ENCODE measurements around the gene PSG4. TPM values are rescaled to one million over a fixed set of nuclear protein-coding genes. Genes with fewer than 3 reads are reported as not detected.

Gene PSG4
- polyA plus RNA-seq, 4 donors, result not detected

Other genes with a start within 250 kb of the PSG4 start
- not detected for gene PSG11, start 179.2 kb downstream of the PSG4 start, polyA plus RNA-seq (ENCODE audit: insufficient read length in 4 of 4)
- gene PSG2, start 122.9 kb downstream of the PSG4 start, polyA plus RNA-seq (ENCODE audit: insufficient read length in 4 of 4), result under 1 TPM in 1 of 4 donors, not detected in 3; 0.16 TPM
- under 1 TPM in 2 of 4 donors, not detected in 2; 0.11 to 0.34 TPM for gene PSG5, start 19.1 kb downstream of the PSG4 start, polyA plus RNA-seq (ENCODE audit: insufficient read length in 4 of 4)
- not detected for gene PSG9, start 63.9 kb upstream of the PSG4 start, polyA plus RNA-seq (ENCODE audit: insufficient read length in 4 of 4)
- under 1 TPM in 2 of 4 donors, not detected in 2; 0.40 to 0.44 TPM for gene CD177, start 148.0 kb upstream of the PSG4 start, polyA plus RNA-seq (ENCODE audit: insufficient read length in 4 of 4)
- gene TEX101, start 209.3 kb upstream of the PSG4 start, polyA plus RNA-seq (ENCODE audit: insufficient read length in 4 of 4), result under 1 TPM in 1 of 4 donors, not detected in 3; 0.06 TPM

Data from left renal cortex interstitium (tissue), 4 donors.